ENCODE results near the gene GGCT.

DNA sequence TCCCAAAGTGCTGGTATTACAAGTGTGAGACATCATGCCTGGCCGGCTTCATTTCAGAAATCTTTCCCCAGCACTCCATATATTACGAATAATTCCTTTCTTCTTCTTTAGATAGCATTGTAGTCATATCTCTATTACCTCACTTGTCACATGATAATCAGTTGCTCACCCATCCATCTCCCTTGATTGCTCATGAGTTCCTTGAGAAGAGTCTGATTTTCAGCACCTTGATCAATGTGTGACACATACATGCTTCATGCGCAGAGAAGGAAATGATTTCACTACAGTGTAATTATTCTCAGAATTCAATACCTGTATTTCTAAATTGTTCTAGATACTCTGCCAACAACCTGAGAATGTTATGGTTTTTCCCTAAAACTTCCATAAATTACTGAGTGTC, 26.7 kb upstream of the GGCT start:
- TF ChIP-seq, protein P1, sequence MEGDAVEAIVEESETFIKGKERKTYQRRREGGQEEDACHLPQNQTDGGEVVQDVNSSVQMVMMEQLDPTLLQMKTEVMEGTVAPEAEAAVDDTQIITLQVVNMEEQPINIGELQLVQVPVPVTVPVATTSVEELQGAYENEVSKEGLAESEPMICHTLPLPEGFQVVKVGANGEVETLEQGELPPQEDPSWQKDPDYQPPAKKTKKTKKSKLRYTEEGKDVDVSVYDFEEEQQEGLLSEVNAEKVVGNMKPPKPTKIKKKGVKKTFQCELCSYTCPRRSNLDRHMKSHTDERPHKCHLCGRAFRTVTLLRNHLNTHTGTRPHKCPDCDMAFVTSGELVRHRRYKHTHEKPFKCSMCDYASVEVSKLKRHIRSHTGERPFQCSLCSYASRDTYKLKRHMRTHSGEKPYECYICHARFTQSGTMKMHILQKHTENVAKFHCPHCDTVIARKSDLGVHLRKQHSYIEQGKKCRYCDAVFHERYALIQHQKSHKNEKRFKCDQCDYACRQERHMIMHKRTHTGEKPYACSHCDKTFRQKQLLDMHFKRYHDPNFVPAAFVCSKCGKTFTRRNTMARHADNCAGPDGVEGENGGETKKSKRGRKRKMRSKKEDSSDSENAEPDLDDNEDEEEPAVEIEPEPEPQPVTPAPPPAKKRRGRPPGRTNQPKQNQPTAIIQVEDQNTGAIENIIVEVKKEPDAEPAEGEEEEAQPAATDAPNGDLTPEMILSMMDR (IDR thresholded peaks at IDR 0.05) = no peak
- TF ChIP-seq EZH2 (IDR thresholded peaks at IDR 0.05) = no peak
- TF ChIP-seq EZH2phosphoT487 (IDR thresholded peaks at IDR 0.05) = no peak

Measured in neural progenitor cell (in vitro differentiated cells).